Measurements from ENCODE around the gene RFFL. TPM values are rescaled to one million over a fixed set of nuclear protein-coding genes. Genes with fewer than 3 reads are reported as not detected.

The RFFL gene
- total and polyA plus RNA-seq, 9 of the 15 experiments (the other 6 are each of a cell fraction or from before 2014, with no cell fraction given): 3.4 to 18.1 (median 12.8) TPM

GRCh38 chr17:34981538-34982241 lies 81.8 kb downstream of the RFFL start (continued):
- TF ChIP-seq AFF4 (CRISPR knock-in tag; IDR thresholded peaks at IDR 0.05) (no peak), ARID3B (CRISPR knock-in tag; IDR thresholded peaks at IDR 0.05; ENCODE audit: borderline replicate concordance) (no peak), ETV1 (tag; conservative IDR thresholded peaks at IDR 0.05; ENCODE audit: low read depth) (peak; percentile 92), ZNF232 (CRISPR knock-in tag; IDR thresholded peaks at IDR 0.05) (no peak), DIDO1 (tag; IDR thresholded peaks at IDR 0.05; ENCODE audit: low read depth) (no peak), ETV5 (CRISPR knock-in tag; IDR thresholded peaks at IDR 0.05; ENCODE audit: low read depth) (no peak), GATAD2B (IDR thresholded peaks at IDR 0.05; ENCODE audit: borderline replicate concordance) (no peak), ZNF75A (CRISPR knock-in tag; IDR thresholded peaks at IDR 0.05) (no peak), CREM (IDR thresholded peaks at IDR 0.05; ENCODE audit: low read depth) (peak; percentile 94), FOXJ3 (CRISPR knock-in tag; IDR thresholded peaks at IDR 0.05) (no peak), ZNF76 (CRISPR knock-in tag; IDR thresholded peaks at IDR 0.05; ENCODE audit: borderline replicate concordance) (no peak), E2F3 (CRISPR knock-in tag; IDR thresholded peaks at IDR 0.05) (no peak), ID3 (CRISPR knock-in tag; IDR thresholded peaks at IDR 0.05) (no peak), ID3 (tag; IDR thresholded peaks at IDR 0.05) (no peak), ZNF766 (CRISPR knock-in tag; conservative IDR thresholded peaks at IDR 0.05) (peak; percentile 84), CEBPZ (IDR thresholded peaks at IDR 0.05; ENCODE audit: borderline replicate concordance, low read depth, low read length) (no peak), ZNF12 (CRISPR knock-in tag; IDR thresholded peaks at IDR 0.05) (no peak), HOXB6 (CRISPR knock-in tag; IDR thresholded peaks at IDR 0.05; ENCODE audit: borderline replicate concordance) (no peak), HNRNPUL1 (IDR thresholded peaks at IDR 0.05; ENCODE audit: low read length) (no peak)

Measured in K562 (cell line).